GM19397 (cell line): ENCODE measurements around the gene PPM1A.

ENCODE experiments used
- ATAC-seq: cut with Tn5 transposase; IDR thresholded peaks from one replicate; pipeline ENCODE4 v1.9.1; 2021; ENCODE audit warnings: mild to moderate bottlenecking, moderate library complexity; ENCODE audit not compliant: unreplicated experiment

The PPM1A gene

DNA sequence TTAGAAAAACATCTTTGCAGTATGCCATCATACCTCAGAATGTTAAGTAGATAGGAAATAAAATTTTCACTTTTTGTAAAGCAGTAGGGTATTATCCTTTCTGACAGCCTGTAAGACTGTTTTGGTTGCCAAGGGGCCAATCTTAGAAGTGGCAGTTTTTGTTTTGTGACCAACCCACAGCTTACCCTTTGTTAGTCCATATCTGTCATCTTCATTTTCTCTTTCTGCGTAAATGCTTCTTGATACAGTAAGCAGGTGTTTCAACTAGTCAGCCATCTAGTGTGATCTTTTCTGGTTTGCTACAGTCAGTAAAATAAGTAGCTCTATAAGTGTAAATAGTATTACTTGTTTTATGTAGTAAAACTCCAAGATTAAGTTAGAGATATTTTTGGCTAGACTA lies 8.8 kb downstream of the PPM1A start:
- no peak for ATAC-seq

DNA sequence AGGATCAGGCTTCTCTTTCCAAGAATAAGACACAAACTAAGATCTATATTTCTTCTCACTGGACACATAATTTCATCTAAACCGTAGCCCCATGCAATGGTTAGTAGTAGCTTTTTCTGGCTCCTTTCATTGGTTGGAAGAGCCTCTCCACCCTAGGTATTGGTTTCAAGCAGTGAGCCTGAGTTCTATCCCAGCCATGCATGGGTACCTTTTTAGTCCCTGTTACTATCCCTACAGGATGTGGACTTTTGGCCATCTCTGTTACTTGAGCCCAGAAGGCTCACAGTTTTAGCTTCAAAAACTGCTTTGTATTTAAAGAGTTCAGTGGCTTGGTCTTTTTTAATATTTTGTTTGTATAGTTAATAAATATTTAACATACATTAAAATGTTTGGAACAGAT lies 16.1 kb downstream of the PPM1A start:
- no peak for ATAC-seq

DNA sequence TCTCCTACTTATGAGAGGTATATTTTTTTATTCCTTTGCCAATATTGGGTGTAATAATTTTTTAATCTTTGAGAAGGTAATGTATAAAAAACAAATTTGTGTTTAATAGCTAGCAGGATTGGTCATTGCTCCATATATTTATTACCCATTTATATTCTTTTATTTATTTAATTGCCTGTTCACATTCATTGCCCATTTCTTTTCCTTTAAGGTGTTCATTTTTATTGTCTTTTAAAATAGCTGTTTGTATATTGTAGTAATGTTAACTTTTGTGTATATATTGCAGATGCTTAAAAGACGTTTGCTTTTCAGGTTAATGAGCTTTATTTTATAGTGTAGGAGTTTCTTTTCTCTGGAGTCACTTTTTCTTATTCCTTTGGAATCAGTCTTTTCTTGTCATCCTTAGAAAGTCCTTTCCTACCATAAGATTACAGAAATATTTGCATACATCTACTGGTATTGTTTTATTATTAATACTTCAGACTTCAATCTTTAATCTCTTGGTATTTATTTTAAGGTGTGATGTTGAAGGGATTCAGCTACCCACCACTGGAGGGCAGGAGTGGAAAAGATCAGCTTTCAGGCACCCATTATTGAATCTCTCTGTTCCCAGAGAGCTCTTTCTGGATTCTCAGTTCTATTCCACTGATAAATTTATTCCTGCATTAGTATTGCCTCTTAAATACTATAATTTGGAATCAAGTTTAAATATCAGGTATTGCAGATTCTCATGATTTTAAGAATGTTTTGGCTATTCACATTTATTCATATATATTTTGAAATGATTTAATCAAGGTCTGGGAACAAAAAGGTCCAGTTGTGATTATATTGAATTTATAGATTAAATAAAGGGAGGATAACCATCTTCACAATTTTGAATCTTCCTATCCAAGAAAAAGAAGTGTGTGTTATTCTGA lies 17.3 kb downstream of the PPM1A start:
- ATAC-seq: no peak

DNA sequence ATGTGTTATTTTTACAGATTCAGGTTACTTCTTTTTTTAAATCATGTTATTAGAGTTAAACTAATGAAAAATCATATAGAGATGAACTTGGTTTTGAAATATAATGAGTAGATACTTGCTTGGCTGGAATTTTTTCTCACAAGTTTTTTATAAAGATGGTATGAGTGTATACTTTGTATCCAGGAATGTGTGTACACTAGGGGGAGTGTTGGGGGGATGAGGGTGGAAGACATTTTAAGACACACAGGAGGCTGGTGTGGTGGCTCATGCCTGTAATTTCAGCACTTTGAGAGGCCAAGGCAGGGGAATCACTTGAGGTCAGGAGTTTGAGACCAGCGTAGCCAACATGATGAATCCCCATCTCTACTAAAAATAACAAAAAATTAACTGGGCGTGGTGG lies 23.2 kb downstream of the PPM1A start:
- no peak for ATAC-seq

DNA sequence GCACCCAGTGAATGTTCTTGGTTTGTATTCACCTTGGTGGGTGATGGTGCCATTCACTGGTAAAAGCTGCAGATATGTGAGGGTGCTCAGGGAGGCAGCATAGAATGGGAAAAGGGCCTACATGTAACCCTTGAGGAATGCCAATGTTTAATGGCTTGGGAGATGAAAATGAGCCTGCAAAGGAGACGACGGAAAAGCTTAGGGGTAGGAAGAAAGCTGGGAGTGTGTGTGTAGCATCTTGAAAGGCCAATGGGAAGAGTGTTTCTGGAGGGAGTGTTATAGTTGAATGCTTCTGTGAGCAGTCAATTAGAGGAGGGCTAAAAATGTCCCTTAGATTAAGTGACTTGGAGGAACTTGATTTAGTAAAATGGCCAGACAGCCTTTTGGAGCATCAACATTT lies 24.9 kb downstream of the PPM1A start:
- no peak for ATAC-seq

DNA sequence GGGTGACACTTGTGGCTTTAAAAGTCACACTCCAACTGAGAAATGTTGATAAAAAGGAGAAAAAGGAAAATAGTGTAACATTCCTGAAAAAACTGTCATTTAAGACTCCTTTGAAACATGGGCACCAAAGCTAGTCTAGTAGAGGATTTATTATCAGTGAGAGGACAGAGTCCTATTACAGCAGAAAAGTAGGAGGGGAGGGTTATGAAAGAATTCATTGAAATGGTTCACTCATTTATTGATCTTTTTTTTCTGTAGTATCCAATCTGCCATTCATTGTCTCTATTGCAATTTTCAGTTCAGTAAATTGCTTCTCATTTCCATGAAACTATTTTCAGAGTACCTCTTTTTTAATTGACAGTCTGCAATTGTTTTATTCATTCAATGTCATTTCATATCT lies 25.4 kb downstream of the PPM1A start:
- ATAC-seq: no peak

DNA sequence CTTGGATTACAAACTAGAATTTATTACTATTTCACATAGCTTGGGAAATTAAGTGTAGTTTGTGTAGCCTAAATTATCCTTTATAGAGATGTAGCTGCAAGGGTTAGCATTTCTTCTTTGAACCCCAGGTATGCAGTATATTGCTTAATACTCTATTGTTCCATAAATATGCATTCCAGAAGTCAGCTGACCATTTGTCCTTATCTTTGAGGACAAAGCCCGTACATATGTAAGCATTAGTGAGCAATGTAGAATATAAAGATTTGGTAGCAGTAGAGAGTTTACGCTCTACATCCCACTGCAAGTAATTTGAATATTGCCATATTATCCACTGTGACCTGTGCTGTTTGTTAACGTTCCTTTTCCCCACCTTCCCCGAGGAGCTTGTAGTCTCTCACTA lies 26.9 kb downstream of the PPM1A start:
- ATAC-seq: no peak

DNA sequence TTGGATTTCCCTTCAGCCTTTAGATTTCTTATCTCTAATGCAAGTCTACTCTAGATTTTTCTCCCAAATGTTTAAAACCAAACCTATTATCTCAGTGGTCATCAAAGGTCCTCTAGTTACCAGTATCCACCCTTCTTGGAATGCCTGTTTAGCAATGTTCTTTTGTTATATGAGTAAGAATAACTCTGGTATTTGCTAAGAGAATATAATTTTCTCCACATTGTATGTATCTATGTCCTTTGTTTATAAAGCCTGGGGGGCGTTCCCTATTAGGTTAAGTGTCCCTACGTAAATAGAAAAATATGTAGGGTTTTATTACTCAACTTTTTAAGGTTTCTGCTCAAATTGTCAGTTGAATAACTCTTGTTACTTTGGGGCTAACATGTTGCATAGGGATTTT lies 27.3 kb downstream of the PPM1A start:
- no peak for ATAC-seq

DNA sequence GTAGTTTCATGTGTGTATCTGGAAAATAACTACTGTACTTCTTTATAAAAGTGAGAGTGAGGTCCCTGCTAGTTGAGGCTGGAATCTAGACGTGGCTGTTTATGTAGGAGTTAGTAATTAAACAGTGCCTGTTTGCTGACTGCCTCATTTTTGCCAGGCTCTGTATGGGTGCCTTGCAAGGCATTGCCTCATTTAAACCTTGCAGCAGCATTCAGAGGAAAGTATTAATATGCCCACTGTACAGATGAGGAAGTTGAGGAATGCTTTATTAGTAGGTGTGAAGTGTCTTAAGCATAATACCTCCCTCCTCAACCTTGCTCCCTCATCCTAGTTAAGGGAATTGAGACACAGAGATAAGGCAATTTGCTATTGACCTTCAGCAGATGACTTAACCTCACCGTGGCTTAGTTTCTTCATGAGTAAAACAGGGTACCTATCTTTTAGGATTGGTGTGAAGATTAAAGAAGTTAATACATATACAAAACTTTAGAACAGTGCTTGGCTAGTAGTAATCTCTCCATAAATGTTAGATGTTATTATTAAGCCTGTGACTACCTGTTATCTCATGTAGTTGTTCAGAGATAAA lies 28.7 kb downstream of the PPM1A start:
- ATAC-seq: no peak

DNA sequence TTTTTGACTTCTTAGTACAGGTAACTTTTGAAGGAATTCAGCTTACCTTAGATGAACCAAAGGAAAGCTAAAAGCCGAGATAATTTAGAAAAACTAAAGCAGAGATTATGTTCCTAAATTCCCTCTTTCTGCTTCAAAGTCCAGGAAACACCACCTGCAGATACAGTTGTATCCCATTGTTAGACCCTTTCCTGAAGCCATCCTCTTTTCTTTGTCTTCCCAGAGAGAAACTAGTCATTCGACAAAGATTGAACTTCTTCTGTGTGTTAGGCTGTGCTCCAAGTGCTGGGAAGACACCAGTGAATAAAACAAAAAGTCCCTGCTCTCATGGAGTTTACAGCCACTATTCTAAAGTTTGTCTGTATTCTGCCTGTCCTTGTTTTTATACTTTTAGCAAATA lies 29.3 kb downstream of the PPM1A start:
- no peak for ATAC-seq

DNA sequence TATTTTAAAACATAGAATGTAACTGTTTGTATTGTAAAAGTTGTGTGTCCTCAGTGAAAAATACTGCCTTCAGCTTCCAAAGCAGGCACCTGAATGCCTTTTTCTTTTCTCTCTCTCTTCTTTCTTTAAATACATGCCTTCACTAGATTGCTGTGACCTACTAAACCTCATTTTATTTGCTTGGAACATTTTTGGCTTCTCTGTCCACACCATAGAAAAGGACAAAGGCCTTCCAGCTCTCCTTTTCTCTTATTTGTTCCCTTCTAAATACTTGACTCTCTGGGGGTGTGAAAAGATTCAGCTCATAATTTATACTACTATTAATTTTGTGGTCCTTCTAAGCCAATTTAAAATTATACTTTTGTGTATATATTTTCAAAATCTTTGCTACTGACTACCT lies 38.4 kb downstream of the PPM1A start:
- ATAC-seq: no peak

DNA sequence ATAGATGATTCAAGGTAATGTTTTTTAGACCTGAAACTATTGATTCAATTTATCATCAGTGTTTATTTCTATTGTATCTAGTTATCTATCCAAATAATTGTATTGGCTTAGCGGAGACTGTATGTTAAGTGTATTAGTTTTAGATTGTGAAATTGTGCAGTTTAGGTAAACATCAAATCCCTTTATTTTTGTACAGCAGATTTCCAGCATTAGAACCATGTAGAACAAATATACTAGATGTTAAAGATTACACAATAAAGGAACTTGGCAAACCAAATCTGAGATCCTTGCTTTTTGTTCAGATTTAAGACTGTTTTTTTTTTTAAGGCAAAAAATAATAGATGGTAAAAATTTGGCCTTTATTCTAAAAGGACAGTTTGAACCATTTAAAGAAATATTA lies 39.3 kb downstream of the PPM1A start:
- ATAC-seq: no peak

DNA sequence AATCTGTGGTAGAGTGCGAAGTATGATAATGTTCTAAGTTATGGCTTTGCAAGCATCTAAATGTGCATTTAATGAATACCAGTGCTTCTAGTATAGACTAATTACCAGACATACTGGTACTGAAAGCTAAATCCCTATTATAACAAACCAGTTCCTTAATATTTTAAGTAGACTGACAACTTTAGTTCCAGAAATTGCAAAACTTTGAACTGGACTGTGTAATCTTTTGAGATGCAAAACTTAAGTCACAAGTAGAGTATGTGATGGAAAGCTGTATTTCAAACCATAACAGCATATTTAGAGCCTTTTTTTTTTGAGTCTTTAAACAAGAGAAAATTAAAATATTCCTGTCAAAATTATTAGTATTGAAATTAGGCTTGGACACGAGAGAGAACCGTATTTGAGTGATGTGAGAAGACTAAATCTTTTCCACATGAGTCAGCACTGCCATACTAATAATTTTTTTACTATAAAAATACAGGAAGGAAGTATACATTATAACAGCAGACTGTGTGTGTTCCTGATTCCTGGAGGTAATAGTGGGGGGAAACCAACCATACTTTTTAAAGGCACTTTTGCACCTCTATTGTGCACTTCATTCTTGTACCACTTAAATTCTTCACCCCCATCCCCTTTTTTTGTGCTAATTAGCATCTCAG lies 45.5 kb downstream of the PPM1A start:
- no peak for ATAC-seq

DNA sequence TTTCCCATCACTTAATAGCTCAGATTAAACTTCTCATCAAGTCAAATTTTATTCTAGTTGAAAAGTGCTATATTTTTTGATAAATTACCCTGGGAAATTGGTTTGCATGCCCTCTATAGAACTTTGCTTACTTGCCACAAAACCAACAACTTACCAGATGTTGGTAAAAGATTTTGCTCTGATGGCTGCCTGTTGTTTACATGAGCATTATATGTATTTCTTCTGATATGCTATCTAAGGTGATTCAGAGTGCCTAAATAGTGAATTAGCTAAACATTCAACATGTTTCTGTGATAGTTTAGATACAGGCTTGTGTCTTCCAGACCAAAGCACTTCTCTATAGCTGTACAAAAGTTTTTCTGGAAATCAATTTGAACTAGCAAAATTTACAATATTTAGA lies 51.0 kb downstream of the PPM1A start:
- ATAC-seq: no peak

DNA sequence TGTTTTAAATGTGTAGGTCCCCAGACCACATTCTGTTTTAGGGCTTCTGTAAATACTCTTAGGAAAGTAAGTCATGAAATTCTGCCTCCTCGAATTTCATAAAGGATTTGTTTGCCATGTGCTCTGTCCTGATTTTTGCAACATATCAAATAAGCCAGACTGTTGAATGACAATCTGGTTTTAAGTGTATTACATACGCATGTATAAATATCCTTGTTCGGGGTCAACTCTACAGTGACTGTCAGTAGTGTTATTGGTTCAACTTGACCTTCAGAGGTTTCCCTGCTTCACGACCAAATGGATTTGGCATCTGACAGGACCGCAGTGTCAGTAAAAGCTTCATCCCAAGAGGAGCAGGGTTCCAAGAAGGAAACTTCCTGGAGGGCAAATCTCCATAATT lies 52.7 kb downstream of the PPM1A start:
- ATAC-seq: no peak

DNA sequence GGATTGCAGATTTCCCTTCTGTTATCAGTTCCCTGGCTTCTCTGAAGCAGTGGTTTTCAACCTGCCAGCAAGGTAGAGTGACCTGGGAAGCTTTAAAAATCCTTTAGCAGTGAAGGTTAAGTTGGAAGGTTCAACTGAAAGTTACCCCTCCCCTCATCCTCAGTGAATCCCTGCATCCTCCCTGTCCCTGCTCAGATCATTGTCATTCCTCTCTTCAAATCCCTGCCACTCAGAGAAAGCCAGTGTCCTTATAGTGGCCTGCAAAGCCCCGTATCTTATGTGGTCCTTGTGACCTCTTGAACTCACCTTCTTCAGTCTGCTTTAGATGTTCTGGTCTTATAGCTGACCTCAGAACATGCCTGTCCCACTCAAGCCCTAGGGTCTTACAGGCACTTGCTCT lies 53.6 kb downstream of the PPM1A start:
- ATAC-seq: no peak

DNA sequence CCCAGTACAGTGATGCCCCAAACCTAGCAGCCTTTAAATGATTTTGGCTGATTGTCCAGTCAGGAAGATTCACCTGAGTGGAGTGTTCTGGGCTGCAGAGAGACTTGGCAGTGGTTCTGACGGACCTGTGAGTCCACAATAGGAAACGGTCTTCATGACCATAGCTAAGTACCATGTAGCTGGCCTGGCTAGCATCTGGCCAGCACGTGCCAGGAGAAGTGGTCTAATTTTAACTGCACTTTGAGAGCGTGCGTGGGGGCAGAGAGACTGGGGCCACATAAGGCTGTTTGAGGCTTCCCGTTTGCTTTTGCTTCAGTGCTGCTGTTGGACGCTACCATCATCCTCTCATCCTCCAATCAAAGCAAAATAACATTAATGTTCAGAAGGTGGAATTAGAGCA lies 54.7 kb downstream of the PPM1A start:
- ATAC-seq: no peak

DNA sequence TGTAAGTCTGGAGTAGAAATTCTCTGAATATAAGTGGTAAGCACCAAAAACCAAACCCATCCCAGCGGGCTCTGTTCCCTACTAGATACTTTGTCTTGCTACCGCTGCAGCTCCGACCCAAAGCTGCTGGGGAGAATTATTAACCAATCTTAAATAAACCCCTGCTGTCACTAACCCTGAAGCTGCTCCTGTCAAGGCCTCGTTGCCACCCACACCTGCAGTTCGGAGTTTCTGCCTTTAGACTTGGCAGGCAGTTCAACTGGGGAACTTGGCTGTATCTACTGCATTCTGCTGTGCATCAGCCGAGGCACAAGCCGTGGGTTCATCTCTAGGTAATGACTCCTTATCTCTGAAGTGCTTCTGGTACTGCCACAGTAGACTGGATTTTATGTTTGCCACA lies 55.5 kb downstream of the PPM1A start:
- ATAC-seq: no peak

DNA sequence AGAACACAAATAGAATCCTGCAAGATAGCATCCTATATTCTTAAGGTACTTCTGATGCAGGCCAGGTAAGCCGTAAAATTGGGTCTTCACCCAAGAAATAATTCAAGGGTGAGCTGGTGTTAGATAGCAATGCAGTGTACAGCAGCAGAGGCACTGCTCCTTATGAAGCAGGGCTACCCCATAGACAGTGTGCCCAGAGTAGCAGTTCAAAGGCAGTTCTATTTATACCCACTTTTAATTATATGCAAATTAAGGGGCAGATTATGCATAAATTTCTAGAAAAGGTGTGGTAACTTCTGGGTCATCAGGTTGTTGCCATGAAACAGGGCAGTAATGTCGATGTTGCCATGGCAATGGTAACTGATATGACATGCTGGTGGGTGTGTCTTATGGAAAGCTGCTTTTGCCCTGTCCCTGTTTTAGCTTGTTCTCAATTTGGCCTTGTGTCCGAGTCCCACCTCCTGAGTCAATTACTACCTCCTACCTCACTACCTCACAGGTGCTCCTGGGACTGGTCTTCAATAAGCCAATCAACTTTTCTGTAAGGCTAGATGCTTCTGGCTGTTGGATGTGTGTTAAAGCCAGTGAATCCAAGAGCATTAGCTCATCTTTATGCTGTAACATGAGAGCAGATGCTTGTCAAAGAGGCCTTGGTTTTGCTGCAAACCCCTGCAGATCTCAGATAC lies 61.0 kb downstream of the PPM1A start:
- no peak for ATAC-seq

DNA sequence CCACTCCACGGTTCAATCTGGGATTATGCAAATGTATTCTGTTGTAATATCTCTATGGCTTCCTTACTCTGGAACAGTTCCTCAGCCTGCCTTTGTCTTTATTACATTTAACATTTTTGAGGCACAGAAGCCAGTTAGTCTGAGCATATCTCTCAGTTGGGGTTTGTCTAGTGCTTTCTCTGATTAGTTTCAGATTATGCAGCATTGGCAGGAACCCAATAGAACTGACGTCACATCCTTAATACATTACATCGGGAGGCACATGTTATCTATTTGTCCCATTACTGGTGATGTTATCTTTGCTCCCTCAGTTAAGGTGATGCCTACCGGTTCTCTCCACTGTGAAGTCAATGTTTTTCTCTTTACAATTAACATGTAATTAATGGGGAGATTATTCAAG lies 62.4 kb downstream of the PPM1A start:
- no peak for ATAC-seq

DNA sequence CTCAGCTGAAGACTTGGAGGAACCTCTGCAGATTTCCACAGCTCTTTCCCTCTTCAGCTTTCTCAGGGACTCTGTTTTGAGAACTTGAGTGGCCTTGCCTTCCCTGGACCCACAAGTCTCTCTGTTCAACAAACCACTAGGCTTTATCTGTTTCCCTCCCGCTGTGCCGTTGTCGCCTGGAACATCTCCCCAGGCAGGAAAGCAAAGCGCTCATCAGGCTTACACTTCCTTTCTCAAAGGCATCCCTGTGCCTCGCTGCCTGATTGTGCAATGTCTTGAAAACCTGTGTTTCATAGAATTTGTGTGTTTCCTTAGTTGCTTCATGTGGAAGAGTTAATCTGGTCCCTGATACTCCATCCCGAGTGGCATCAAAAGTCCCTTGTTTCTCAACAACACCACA lies 64.1 kb downstream of the PPM1A start:
- ATAC-seq: no peak
